ENCODE measurements around the gene RARRES2.
"Not testable (repeated sequence)": the region's sequence is repeated elsewhere in the genome, so short reads cannot be mapped to it uniquely, and the experiment has no call there.

RARRES2 gene

GRCh38 chr7:150341263-150342120 is at the start of gene RARRES2:
Gene RARRES2 (minus strand): TSS chr7:150341629. CDS start chr7:150340609, 1,020 bp downstream.
- no peak for DNase-seq (ENCODE audit: low read depth in 2 of 2)

DNA sequence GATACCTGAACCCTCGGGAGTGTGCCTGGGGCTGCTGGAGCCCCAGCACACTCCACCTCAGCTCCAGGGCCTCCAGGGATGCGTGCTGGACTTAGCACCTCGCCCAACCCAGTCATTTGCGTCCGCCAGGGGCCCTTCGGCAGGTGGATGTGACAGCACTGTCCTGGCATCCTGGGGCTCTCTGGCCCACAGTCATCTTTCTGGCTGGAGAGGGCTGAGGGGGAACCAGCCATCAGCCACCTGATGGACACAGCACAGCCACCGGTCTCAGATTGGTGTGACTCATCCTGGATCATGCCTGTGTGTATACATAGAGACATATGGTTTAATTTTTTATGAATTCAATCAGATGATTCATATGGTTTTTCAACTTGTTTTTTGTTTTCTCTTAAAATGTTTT is 48.8 kb upstream of the RARRES2 start:
- DNase-seq (ENCODE audit: low read depth in 2 of 2) = no peak

DNA sequence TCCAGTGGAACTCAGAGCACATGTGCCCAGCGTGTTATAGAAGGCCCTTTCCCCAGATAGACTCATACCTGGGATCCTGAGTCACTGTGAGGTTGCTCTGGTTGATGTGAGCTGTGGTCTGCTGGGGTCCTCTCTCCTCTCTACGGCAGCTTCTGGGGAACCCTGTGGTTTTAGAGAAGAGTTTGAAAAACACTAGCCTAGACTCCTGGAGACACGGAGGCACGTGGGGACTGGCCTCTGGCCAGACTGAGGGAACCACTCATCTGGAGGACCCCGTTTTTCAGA is 48.0 kb upstream of the RARRES2 start:
- DNase-seq (ENCODE audit: low read depth in 2 of 2) = no peak

DNA sequence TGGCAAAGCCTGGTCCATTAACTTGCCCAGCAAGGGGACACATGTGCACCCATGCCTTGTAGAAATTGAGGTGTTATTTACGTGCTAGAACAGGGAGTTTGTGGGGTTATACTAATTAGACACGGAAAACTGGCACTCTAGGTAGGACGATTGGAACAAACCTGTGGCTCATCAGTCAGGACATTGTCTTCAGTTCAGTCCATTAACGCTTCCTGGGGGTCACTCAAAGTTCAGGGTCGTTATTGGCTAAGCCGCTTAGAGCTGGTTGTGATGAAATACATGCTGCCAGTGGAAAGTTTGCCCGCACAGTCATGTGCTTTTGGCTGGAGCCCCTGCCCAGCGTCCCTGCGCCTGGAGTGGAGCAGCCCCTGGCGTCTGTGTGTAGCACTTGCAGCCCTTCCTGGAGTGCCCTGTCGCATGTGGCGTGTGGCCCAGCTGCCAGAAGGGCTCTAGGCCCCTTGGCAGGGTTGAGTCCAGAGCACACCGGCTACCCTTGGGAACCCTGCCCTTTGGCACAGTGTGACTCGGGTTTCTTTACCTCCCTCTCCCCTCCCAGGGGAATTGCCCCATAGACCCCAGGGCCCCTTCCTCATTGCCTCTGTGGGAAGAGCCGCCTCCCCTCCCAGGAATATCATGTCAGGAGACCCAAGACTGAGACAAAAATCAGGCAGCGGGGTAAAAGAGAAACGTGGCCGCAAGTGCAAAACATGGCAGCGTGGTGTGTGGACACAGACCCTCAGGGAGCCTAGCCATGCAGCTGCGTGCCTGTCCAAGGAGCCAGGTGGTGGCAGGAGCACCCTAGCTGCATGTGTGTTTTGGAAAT is 47.5 kb upstream of the RARRES2 start:
- DNase-seq (ENCODE audit: low read depth in 2 of 2) = no peak

DNA sequence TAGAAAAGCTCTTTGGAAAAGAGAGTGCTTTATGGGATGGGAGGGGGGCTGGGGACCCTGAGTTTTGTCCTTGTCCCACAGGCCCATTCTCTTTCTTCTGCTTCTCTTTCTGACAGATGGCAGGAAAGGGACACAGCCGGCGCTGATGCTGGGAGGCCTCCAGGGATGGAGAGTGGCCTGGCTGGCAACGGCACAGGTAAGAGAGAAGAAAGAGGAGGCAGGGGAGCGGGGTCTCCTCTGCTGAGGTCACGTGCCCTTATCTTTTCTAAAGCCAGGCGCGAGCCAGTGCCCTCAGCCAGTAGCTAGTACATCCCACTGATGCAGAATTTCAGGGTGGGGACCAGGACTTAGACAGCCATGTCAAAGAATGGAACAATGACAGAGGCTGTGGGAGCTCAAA is 46.9 kb upstream of the RARRES2 start:
- DNase-seq (ENCODE audit: low read depth in 2 of 2) = no peak

DNA sequence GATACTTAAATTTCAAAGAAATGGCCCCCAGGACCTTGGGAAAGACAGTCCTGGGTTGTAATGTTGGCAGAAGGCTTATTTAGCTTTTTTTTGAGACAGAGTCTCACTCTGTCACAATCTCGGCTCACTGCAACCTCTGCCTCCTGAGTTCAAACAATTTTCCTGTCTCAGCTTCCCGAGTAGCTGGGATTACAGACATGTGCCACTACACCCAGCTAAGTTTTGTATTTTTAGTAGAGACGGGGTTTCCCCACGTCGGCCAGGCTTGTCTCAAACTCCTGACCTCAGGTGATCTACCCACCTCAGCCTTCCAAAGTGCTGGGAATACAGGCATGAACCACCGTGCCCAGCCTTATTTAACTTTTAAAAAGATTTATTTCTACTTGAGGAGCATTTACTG is 44.5 kb upstream of the RARRES2 start:
- not testable (repeated sequence) for DNase-seq (ENCODE audit: low read depth in 2 of 2)

DNA sequence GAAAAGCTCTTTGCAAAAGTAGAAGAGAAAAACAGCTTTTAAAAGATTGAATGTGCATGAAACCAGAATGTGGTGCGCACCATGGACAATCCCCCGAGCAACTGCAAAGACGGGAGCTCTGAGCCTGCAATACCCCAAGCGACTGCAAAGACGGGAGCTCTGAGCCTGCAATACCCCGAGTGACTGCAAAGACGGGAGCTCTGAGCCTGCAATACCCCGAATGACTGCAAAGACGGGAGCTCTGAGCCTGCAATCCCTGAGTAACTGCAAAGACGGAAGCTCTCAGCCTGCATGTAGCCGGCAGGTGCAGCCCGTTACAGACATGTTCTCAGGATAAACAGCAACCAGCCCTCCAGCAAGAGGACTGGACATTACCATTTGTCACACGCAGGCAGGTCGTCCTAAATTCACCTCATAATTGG is 43.9 kb upstream of the RARRES2 start:
- no peak for DNase-seq (ENCODE audit: low read depth in 2 of 2)

GRCh38 chr7:150384406-150385301 is 43.2 kb upstream of the RARRES2 start:
- DNase-seq (ENCODE audit: low read depth in 2 of 2) = no peak

- no peak for DNase-seq (ENCODE audit: low read depth in 2 of 2)
These were observed 42.4 kb upstream of the RARRES2 start for GRCh38 chr7:150383710-150384397.

- no peak for DNase-seq (ENCODE audit: low read depth in 2 of 2)
These were observed 41.4 kb upstream of the RARRES2 start for GRCh38 chr7:150382844-150383225.

- no peak for DNase-seq (ENCODE audit: low read depth in 2 of 2)
These were observed 40.9 kb upstream of the RARRES2 start for GRCh38 chr7:150382123-150382843.

- no peak for DNase-seq (ENCODE audit: low read depth in 2 of 2)
These were observed 40.3 kb upstream of the RARRES2 start for GRCh38 chr7:150381785-150382122.

DNA sequence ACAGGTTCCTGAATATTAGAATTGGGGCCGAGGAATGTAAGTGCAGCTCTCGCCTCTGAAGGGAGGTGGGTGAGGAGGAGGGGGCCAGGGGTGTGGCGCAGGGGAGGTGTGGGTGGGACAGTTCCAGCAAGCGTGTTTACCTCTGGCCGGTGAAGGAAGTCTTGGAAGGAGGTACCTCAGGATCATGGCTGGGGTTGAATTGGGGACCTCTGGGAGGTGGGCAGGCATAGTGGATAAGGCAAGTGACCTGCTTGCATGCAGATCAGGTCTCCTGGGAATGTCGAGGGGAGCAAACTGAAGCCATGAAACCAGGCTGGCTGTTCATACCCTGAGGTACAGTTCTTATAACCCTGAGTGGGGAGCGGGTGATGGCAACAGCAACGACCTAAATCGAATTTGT is 39.7 kb upstream of the RARRES2 start:
- no peak for DNase-seq (ENCODE audit: low read depth in 2 of 2)

- DNase-seq (ENCODE audit: low read depth in 2 of 2) = no peak
These were observed 39.0 kb upstream of the RARRES2 start for GRCh38 chr7:150380463-150380862.

DNA sequence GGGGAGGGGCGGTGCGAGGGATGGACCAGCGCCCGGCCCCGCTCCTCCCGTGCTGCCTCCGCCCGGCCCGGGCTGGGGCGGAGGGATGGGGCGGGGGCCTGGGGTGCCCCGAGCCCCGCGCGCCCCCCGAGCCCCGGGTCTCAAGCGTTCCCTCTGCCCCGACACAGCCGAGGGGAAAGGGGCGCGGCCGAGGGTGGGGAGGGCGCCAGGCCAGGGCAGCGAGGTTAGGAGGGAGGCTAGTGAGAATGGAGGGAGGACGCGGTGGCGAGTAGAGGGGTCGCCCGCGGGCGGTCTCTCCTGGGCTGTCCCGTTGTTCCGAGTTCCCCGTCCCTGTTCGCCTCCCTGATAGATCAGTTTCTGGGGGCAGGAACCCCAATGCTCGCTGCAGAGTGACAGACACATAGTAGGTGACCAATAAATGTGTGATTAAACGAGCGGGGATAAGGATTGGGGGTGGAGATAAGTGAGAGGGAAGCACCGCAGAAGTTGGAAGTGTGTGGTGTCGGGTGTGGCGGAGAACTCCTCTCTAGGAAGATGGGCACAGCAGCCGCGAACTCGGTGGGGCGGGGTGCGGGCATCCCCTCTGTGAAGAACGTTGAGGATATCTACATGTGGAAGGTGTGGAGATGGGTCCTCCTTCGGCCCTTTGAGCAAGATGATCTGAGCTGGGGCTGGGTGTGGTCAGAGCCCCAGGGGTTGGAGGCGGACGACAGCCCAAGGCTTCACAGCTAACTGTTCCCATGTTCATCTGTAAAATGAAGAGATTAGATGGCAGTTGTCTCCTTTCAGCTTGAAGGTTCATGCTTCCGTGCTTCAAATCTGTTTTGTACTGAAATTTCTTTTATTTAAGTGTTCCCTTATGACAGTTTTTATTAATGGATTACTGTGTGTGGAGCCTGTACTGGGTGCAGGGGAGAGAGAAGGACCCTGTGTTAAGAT is 38.3 kb upstream of the RARRES2 start:
- no peak for DNase-seq (ENCODE audit: low read depth in 2 of 2)

GRCh38 chr7:150378853-150379440 is 37.5 kb upstream of the RARRES2 start, which contains the start of gene ZNF775:
Gene ZNF775 (plus strand): TSS chr7:150379330. CDS start chr7:150388471, 9,141 bp downstream.
- DNase-seq (ENCODE audit: low read depth in 2 of 2) = peak; percentile 77 to 83

- no peak for DNase-seq (ENCODE audit: low read depth in 2 of 2)
These were observed 36.9 kb upstream of the RARRES2 start for GRCh38 chr7:150378115-150378852.

- no peak for DNase-seq (ENCODE audit: low read depth in 2 of 2)
These were observed 36.2 kb upstream of the RARRES2 start for GRCh38 chr7:150377635-150378034.

DNA sequence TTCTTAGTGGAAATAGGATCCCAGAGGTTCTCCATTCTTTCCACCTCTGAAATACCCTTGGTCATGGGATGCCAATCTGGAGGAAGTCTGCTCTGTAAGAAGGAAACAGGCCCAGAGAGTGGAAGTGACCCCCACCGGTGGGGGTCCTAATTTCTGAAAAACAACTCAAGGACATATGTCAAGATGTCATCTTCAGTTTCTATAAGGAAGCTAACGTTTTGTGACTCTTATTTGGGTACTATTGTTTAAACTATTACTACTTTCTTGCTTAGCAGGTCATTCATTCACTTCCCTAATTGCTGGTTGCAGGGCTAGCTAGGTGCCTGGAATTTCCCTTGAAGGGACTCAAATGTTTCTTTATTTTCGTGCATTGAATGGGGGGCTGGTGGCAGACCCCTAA is 35.8 kb upstream of the RARRES2 start:
- no peak for DNase-seq (ENCODE audit: low read depth in 2 of 2)

All from stimulated activated CD4-positive, alpha-beta T cell treated with anti-CD3 and anti-CD28 coated beads, Interleukin-1b, Interleukin-23, amount 100 ng/mL, for 1 hour (primary cell).